Uterus (tissue), 4 donors: Measurements from ENCODE around the gene GPR22. TPM values are rescaled to one million over a fixed set of nuclear protein-coding genes. Genes with fewer than 3 reads are reported as not detected.

Experiments
- DNase-seq, 2 donors: peaks; one replicate each; pipeline ENCODE4 v3.0.0-alpha.2; 2019 to 2020
- H3K27ac ChIP-seq, 2 donors: fragments of 200-600 bp; sonication (generic); 1 replicate in 1 of 2; 2 replicates in 1 of 2; pipeline ENCODE4 v1.5.1; 2016 to 2018
- H3K27me3 ChIP-seq, 2 donors: fragments of 200-600 bp; sonication (generic); one replicate each; pipeline ENCODE4 v1.5.1; 2018 to 2019; ENCODE audit warnings: control low read depth in 1 of 2
- H3K36me3 ChIP-seq, 2 donors: fragments of 200-600 bp; sonication (generic); one replicate each; pipeline ENCODE4 v1.5.1; 2019; ENCODE audit warnings: control low read depth in 1 of 2
- H3K4me1 ChIP-seq, 2 donors: fragments of 200-600 bp; sonication (generic); one replicate each; pipeline ENCODE4 v1.5.1; 2018 to 2019; ENCODE audit warnings: control low read depth in 1 of 2
- H3K4me3 ChIP-seq, 2 donors: fragments of 200-600 bp; sonication (generic); 1 replicate in 1 of 2; 2 replicates in 1 of 2; pipeline ENCODE4 v1.5.1; 2018 to 2019; ENCODE audit warnings: mild to moderate bottlenecking in 1 of 2
- H3K9me3 ChIP-seq, 2 donors: fragments of 200-600 bp; sonication (generic); one replicate each; pipeline ENCODE4 v1.5.1; 2019; ENCODE audit warnings: control low read depth in 1 of 2
- POLR2A ChIP-seq, 2 donors: fragments of 450-650 bp; IDR thresholded peaks; one replicate each; pipeline ENCODE4 v1.6.1; 2016; ENCODE audit warnings: antibody characterized with exemption in 2 of 2, mild to moderate bottlenecking in 1 of 2, moderate library complexity in 1 of 2
- intact Hi-C: fragments of 100-400 bp; cut with DNase I; formaldehyde crosslinking; loops from one replicate; pipeline ENCODE4 v1.15.1; 2023; ENCODE audit warnings: low total_unique reads
- total RNA-seq, 4 donors: library from RNA; depleted of rRNA in 3 of 4; stranded (reverse); fragments of >200 nt in 3 of 4; gene quantifications; one replicate each; pipeline versions ENCODE4 v1.1.0 to v1.2.4, GENCODE V29; 2014 to 2023
- TF ChIP-seq, protein P1 (sequence below), 4 experiments: fragments of 200-600 bp in 2 of 4; fragments of 450-650 bp in 2 of 4; sonication (generic) in 2 of 4; IDR thresholded peaks; one replicate each; pipeline ENCODE4 v1.5.1; 2016 to 2019; ENCODE audit warnings: antibody characterized with exemption in 4 of 4, mild to moderate bottlenecking in 2 of 4, moderate library complexity in 1 of 4
- donor health status: DM: yes; HTN: yes; CAD: no.

The GPR22 gene
- total RNA-seq, 4 donors from 2014 or later: 0.48 to 26.1 (median 1.1) TPM; not detected in 1

- Histone ChIP-seq H3K9me3 (no peaks in the 10 kb centered on the region), H3K36me3 (no peaks in the 10 kb centered on the region), H3K4me3 (no peak overlapping the region), H3K27ac (no peak overlapping the region), H3K4me1 (peaks cover 0 to 9% of the 10 kb centered on the region in 2 donors), H3K27me3 (no peaks in the 10 kb centered on the region)
- DNase-seq: no peak
- TF ChIP-seq, protein P1, sequence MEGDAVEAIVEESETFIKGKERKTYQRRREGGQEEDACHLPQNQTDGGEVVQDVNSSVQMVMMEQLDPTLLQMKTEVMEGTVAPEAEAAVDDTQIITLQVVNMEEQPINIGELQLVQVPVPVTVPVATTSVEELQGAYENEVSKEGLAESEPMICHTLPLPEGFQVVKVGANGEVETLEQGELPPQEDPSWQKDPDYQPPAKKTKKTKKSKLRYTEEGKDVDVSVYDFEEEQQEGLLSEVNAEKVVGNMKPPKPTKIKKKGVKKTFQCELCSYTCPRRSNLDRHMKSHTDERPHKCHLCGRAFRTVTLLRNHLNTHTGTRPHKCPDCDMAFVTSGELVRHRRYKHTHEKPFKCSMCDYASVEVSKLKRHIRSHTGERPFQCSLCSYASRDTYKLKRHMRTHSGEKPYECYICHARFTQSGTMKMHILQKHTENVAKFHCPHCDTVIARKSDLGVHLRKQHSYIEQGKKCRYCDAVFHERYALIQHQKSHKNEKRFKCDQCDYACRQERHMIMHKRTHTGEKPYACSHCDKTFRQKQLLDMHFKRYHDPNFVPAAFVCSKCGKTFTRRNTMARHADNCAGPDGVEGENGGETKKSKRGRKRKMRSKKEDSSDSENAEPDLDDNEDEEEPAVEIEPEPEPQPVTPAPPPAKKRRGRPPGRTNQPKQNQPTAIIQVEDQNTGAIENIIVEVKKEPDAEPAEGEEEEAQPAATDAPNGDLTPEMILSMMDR (IDR thresholded peaks at IDR 0.05): no peak
- TF ChIP-seq POLR2A (IDR thresholded peaks at IDR 0.05): no peak
- intact Hi-C loops: no loop called here
These were observed 4.3 kb downstream of the GPR22 start for GRCh38 chr7:107474104-107474521.

DNA sequence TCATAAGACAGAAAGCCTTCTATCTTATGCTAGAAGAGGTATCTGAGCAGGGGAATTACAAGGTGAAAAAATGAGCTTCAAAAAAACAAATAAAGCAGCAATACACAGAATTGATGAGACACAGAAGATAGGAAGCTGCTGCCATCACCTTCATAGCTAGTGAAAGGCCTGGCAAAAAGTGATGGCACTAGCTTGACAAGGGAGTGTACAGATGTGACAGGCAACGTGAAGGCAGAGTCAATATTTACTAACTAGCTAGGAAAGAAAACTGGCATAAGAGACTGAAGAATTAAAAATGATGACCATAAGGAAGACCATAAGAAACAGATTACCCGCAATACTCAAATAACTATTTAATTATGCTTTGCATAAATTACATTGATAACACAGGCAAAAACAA is 9.4 kb downstream of the GPR22 start:
- no peak for DNase-seq
- H3K4me1 ChIP-seq: no peaks in the 10 kb centered on the region
- intact Hi-C loops: no loop called here
- no peaks in the 10 kb centered on the region for H3K27me3 ChIP-seq
- no peak overlapping the region for H3K27ac ChIP-seq
- TF ChIP-seq POLR2A (IDR thresholded peaks at IDR 0.05): no peak
- TF ChIP-seq, protein P1 (IDR thresholded peaks at IDR 0.05): no peak
- H3K36me3 ChIP-seq: no peaks in the 10 kb centered on the region
- no peaks in the 10 kb centered on the region for H3K9me3 ChIP-seq
- H3K4me3 ChIP-seq: no peak overlapping the region

DNA sequence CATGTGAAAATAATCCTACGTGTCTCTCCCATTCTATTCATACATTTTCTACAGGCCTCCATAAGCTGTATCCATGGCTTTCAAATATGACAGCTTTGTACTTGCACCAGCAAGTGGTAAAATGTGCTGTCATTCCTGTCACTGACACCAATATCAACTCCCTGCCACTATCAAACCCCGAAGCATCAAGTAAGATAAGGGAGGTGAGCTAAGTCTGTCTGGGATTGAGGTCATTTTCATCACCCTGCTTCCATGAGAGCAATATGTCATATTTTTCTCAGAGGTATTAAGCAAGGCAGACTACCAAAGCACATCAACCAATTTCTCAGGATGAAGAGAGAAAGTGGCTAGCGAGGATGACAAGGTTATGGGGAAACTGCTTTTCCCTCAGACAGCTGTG is 11.1 kb downstream of the GPR22 start:
- no peaks in the 10 kb centered on the region for H3K27me3 ChIP-seq
- H3K9me3 ChIP-seq: no peaks in the 10 kb centered on the region
- no peak overlapping the region for H3K4me3 ChIP-seq
- no peaks in the 10 kb centered on the region for H3K4me1 ChIP-seq
- no peak for DNase-seq
- H3K36me3 ChIP-seq: no peaks in the 10 kb centered on the region
- no peak overlapping the region for H3K27ac ChIP-seq
- TF ChIP-seq, protein P1 (IDR thresholded peaks at IDR 0.05): no peak
- no peak for TF ChIP-seq POLR2A (IDR thresholded peaks at IDR 0.05)
- intact Hi-C loops: no loop called here

DNA sequence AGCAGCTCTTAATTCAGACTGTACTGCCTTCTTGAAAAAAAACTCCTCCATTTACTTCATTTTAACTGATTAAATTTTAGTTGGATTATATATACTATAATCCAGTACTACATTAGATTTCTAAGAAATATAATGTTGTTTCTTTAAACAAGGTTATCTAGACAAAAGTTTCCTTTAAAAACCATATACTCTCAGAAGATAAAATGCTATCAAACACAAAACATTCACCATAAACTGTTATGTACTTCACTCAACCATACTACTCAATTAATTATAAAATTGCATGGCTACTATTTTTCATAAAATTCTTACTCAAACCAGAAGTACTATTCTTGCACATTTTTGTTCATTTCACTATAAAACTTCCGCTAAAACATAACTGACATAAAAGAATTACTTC is 12.7 kb downstream of the GPR22 start:
- DNase-seq: no peak
- no peak overlapping the region for H3K27ac ChIP-seq
- H3K36me3 ChIP-seq: no peaks in the 10 kb centered on the region
- H3K27me3 ChIP-seq: no peaks in the 10 kb centered on the region
- intact Hi-C loops: no loop called here
- no peaks in the 10 kb centered on the region for H3K4me1 ChIP-seq
- H3K4me3 ChIP-seq: no peak overlapping the region
- no peaks in the 10 kb centered on the region for H3K9me3 ChIP-seq
- TF ChIP-seq, protein P1 (IDR thresholded peaks at IDR 0.05): no peak
- TF ChIP-seq POLR2A (IDR thresholded peaks at IDR 0.05): no peak

DNA sequence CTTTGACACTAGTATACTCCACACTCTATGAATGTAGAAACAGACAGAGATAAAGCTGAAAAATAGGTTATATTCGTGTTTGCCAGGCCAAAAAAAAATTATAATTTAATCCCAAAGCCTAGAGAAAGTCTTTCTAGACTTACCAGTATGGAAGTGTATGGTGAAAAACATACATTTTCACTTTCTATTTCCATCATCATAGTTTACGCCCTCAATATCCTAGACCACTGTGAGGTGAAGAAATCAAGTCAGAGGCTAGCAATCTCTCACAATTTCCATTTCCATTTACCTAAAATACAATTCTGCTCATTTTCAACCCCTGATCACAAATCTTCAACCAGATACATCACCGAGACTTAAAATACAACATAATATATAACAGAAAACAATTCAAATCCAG is 16.2 kb downstream of the GPR22 start:
- DNase-seq: no peak
- H3K36me3 ChIP-seq: no peaks in the 10 kb centered on the region
- no peaks in the 10 kb centered on the region for H3K9me3 ChIP-seq
- intact Hi-C loops: no loop called here
- no peaks in the 10 kb centered on the region for H3K4me1 ChIP-seq
- no peak overlapping the region for H3K27ac ChIP-seq
- H3K4me3 ChIP-seq: no peak overlapping the region
- no peaks in the 10 kb centered on the region for H3K27me3 ChIP-seq
- TF ChIP-seq, protein P1 (IDR thresholded peaks at IDR 0.05): no peak
- TF ChIP-seq POLR2A (IDR thresholded peaks at IDR 0.05): no peak
